ENCODE measurements around the gene ZNF565.
A peak's percentile ranks its signal among the peaks of the same experiment; 100 is the strongest.
"Not testable (repeated sequence)": the region's sequence is repeated elsewhere in the genome, so short reads cannot be mapped to it uniquely, and the experiment has no call there.

Gene ZNF565

GRCh38 chr19:36207605-36208252 is 6.7 kb downstream of the ZNF565 start:
- Histone ChIP-seq H3K9me3 (ENCODE audit: control insufficient read depth, low read length) (no peaks in the 10 kb centered on the region), H3K4me1 (ENCODE audit: control insufficient read depth, insufficient read depth, low read length) (no peaks in the 10 kb centered on the region), H3K9ac (ENCODE audit: low read length) (no peak overlapping the region), H3K27me3 (ENCODE audit: control insufficient read depth, insufficient read depth, low read length) (no peaks in the 10 kb centered on the region), H3K4me3 (ENCODE audit: low read length) (no peak overlapping the region), H3K36me3 (ENCODE audit: control insufficient read depth, insufficient read depth, low read length) (no peaks in the 10 kb centered on the region)

DNA sequence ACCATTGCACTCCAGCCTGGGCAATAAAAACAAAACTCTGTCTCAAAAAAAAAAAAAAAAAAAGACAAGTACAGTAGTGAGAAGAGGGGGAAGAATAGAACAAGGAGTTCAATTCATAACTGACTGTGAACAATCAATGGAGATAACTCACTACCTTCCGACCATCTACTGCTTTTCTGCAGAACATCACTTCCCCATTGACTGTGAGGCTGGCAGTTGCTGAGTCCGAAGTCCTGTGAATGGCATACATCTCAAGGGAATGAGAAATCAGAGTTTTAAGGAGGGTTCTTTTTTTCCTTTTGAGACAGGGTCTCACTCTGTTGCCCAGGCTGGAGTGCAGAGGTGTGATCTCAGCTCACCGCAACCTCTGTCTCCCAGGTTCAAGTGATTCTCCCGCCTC is 11.2 kb downstream of the ZNF565 start:
- Histone ChIP-seq H3K27me3 (ENCODE audit: control insufficient read depth, insufficient read depth, low read length) (no peaks in the 10 kb centered on the region), H3K9ac (ENCODE audit: low read length) (no peak overlapping the region), H3K4me1 (ENCODE audit: control insufficient read depth, insufficient read depth, low read length) (no peaks in the 10 kb centered on the region), H3K9me3 (ENCODE audit: control insufficient read depth, low read length) (no peaks in the 10 kb centered on the region), H3K4me3 (ENCODE audit: low read length) (no peak overlapping the region), H3K36me3 (ENCODE audit: control insufficient read depth, insufficient read depth, low read length) (no peaks in the 10 kb centered on the region)

DNA sequence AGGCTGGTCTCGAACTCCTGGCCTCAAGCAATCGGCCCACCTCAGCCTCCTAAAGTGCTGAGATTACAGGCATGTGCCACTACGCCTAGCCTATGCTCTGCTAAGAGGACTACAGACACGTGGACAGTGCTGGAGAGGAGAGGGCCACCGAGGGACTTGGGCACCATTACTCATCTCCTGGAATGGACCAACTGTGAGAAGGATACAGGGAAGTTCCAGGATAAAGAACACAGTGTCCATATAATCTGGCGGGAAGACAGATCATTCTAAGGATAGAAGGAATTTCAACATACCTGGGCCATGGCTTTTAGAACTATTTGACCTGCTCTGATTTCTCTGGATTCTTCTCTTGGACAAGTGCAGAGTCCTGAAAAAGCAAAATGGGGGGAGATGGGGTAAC is 12.8 kb downstream of the ZNF565 start:
- Histone ChIP-seq H3K36me3 (ENCODE audit: control insufficient read depth, insufficient read depth, low read length) (no peaks in the 10 kb centered on the region), H3K9me3 (ENCODE audit: control insufficient read depth, low read length) (no peaks in the 10 kb centered on the region), H3K9ac (ENCODE audit: low read length) (no peak overlapping the region), H3K4me3 (ENCODE audit: low read length) (no peak overlapping the region), H3K4me1 (ENCODE audit: control insufficient read depth, insufficient read depth, low read length) (no peaks in the 10 kb centered on the region), H3K27me3 (ENCODE audit: control insufficient read depth, insufficient read depth, low read length) (no peaks in the 10 kb centered on the region)

- H3K4me1 ChIP-seq (ENCODE audit: control insufficient read depth, insufficient read depth, low read length), result no peaks in the 10 kb centered on the region
- H3K36me3 ChIP-seq (ENCODE audit: control insufficient read depth, insufficient read depth, low read length), result no peaks in the 10 kb centered on the region
- no peak overlapping the region for H3K4me3 ChIP-seq (ENCODE audit: low read length)
- H3K9ac ChIP-seq (ENCODE audit: low read length), result no peak overlapping the region
- H3K27me3 ChIP-seq (ENCODE audit: control insufficient read depth, insufficient read depth, low read length), result no peaks in the 10 kb centered on the region
- H3K9me3 ChIP-seq (ENCODE audit: control insufficient read depth, low read length), result no peaks in the 10 kb centered on the region
Measured at GRCh38 chr19:36198119-36198518, 16.3 kb downstream of the ZNF565 start.

DNA sequence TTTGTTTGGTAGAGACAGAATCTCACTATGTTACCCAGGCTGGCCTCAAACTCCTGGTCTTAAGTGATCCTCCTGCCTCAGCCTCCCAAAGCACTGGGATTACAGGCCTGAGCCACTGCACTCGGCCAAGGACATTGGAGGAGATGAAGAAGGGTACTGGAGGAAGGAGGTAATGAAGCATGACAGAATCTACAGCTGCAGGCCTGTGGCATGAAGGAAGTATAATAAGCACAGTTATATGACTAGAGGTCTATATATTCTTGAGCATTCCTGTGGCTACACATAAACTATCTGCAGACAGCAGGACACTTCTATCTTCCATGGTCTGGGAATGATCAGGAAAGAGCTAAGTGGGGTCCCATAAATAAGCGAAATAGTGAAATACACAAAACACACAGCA is 18.2 kb downstream of the ZNF565 start:
- Histone ChIP-seq H3K36me3 (ENCODE audit: control insufficient read depth, insufficient read depth, low read length) (no peaks in the 10 kb centered on the region), H3K4me3 (ENCODE audit: low read length) (no peak overlapping the region), H3K9ac (ENCODE audit: low read length) (no peak overlapping the region), H3K9me3 (ENCODE audit: control insufficient read depth, low read length) (no peaks in the 10 kb centered on the region), H3K4me1 (ENCODE audit: control insufficient read depth, insufficient read depth, low read length) (no peaks in the 10 kb centered on the region), H3K27me3 (ENCODE audit: control insufficient read depth, insufficient read depth, low read length) (no peaks in the 10 kb centered on the region)

DNA sequence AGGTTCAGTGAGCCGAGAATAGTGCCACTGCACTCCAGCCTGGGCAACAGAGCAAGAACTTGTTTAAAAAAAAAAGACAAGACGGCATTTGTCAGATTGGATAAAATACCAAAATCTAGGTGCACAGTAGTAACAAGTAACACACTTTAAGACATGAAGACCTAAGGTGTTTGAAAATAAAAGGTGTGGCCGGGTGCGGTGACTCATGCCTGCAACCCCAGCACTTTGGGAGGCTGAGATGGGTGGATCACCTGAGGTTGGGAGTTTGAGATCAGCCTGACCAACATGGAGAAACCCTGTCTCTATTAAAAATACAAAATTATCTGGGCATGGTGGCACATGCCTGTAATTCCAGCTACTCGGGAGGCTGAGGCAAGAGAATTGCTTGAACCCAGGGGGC is 27.7 kb downstream of the ZNF565 start:
- H3K9me3 ChIP-seq (ENCODE audit: control insufficient read depth, low read length); H3K9ac ChIP-seq (ENCODE audit: low read length); H3K36me3 ChIP-seq (ENCODE audit: control insufficient read depth, insufficient read depth, low read length); H3K27me3 ChIP-seq (ENCODE audit: control insufficient read depth, insufficient read depth, low read length); H3K4me1 ChIP-seq (ENCODE audit: control insufficient read depth, insufficient read depth, low read length); H3K4me3 ChIP-seq (ENCODE audit: low read length): not testable (repeated sequence)

DNA sequence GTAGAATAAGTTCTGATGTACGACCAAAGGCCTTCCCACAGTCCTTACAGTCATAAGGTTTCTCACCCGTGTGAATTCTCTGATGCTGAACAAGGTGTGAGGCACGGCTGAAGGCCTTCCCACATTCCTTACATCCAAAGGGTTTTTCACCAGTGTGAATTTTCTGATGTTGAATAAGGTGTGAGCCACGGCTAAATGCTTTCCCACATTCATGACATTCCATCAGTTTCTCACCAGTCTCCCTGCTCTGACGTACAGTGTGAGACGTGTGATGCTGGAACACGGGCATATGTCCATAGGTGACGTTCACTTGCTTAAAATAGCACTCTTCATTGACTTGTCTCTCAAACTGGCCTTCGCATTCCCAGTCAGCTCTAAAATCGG is 31.2 kb downstream of the ZNF565 start:
- no peaks in the 10 kb centered on the region for H3K27me3 ChIP-seq (ENCODE audit: control insufficient read depth, insufficient read depth, low read length)
- H3K36me3 ChIP-seq (ENCODE audit: control insufficient read depth, insufficient read depth, low read length), result no peaks in the 10 kb centered on the region
- H3K9ac ChIP-seq (ENCODE audit: low read length), result no peak overlapping the region
- no peaks in the 10 kb centered on the region for H3K4me1 ChIP-seq (ENCODE audit: control insufficient read depth, insufficient read depth, low read length)
- H3K4me3 ChIP-seq (ENCODE audit: low read length), result no peak overlapping the region
- H3K9me3 ChIP-seq (ENCODE audit: control insufficient read depth, low read length), result no peaks in the 10 kb centered on the region

- no peaks in the 10 kb centered on the region for H3K27me3 ChIP-seq (ENCODE audit: control insufficient read depth, insufficient read depth, low read length)
- H3K9ac ChIP-seq (ENCODE audit: low read length), result no peak overlapping the region
- H3K4me3 ChIP-seq (ENCODE audit: low read length), result no peak overlapping the region
- no peaks in the 10 kb centered on the region for H3K9me3 ChIP-seq (ENCODE audit: control insufficient read depth, low read length)
- no peaks in the 10 kb centered on the region for H3K4me1 ChIP-seq (ENCODE audit: control insufficient read depth, insufficient read depth, low read length)
- no peaks in the 10 kb centered on the region for H3K36me3 ChIP-seq (ENCODE audit: control insufficient read depth, insufficient read depth, low read length)
Measured at GRCh38 chr19:36182612-36183244, 31.7 kb downstream of the ZNF565 start.

DNA sequence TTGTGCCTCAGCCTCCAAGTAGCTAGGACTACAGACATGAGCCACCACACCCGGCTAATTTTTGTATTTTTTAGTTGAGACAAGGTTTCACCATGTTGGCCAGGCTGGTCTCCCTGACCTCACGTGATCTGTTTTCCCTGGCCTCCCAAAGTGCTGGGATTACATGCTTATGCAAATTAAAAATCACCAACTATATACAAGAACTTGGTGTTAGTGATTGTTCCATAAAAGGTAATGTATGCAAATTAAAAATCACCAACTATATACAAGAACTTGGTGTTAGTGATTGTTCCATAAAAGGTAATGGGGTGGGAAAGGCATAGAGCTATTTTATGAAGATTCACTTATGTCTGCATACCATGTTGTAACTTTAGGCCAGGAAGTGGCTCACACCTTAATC is 35.4 kb downstream of the ZNF565 start:
- H3K9ac ChIP-seq (ENCODE audit: low read length); H3K4me3 ChIP-seq (ENCODE audit: low read length); H3K9me3 ChIP-seq (ENCODE audit: control insufficient read depth, low read length); H3K36me3 ChIP-seq (ENCODE audit: control insufficient read depth, insufficient read depth, low read length); H3K27me3 ChIP-seq (ENCODE audit: control insufficient read depth, insufficient read depth, low read length); H3K4me1 ChIP-seq (ENCODE audit: control insufficient read depth, insufficient read depth, low read length): not testable (repeated sequence)

DNA sequence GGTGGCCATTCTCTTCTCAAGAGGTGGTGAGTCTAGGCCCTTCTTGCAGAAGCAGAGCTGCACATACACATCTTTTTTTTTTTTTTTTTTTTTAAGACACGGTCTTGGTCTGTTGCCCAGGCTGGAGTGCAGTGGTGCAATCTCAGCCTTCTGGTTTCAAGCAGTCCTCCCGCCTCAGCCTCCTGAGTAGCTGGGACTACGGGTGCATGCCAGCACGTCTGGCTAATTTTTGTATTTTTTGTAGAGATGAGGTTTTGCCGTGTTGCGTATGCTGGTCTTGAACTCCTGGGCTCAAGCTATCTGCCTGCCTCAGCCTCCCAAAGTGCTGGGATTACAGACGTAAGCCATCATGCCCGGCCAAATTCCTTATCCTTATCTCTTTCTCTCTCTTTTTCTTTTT is 40.6 kb downstream of the ZNF565 start:
- not testable (repeated sequence) for H3K9me3 ChIP-seq (ENCODE audit: control insufficient read depth, low read length); H3K9ac ChIP-seq (ENCODE audit: low read length); H3K4me1 ChIP-seq (ENCODE audit: control insufficient read depth, insufficient read depth, low read length); H3K36me3 ChIP-seq (ENCODE audit: control insufficient read depth, insufficient read depth, low read length); H3K27me3 ChIP-seq (ENCODE audit: control insufficient read depth, insufficient read depth, low read length); H3K4me3 ChIP-seq (ENCODE audit: low read length)

GRCh38 chr19:36172852-36173251 is 41.6 kb downstream of the ZNF565 start:
- Histone ChIP-seq H3K9me3 (ENCODE audit: control insufficient read depth, low read length) (no peaks in the 10 kb centered on the region), H3K27me3 (ENCODE audit: control insufficient read depth, insufficient read depth, low read length) (no peaks in the 10 kb centered on the region), H3K4me3 (ENCODE audit: low read length) (no peak overlapping the region), H3K9ac (ENCODE audit: low read length) (no peak overlapping the region), H3K4me1 (ENCODE audit: control insufficient read depth, insufficient read depth, low read length) (peaks cover 8% of the 10 kb centered on the region), H3K36me3 (ENCODE audit: control insufficient read depth, insufficient read depth, low read length) (no peaks in the 10 kb centered on the region)

GRCh38 chr19:36169084-36169760 is 45.2 kb downstream of the ZNF565 start:
- Histone ChIP-seq H3K4me3 (ENCODE audit: low read length) (no peak overlapping the region), H3K9ac (ENCODE audit: low read length) (peak overlapping the region; percentile 28), H3K9me3 (ENCODE audit: control insufficient read depth, low read length) (no peaks in the 10 kb centered on the region), H3K27me3 (ENCODE audit: control insufficient read depth, insufficient read depth, low read length) (no peaks in the 10 kb centered on the region), H3K4me1 (ENCODE audit: control insufficient read depth, insufficient read depth, low read length) (peaks cover 8% of the 10 kb centered on the region), H3K36me3 (ENCODE audit: control insufficient read depth, insufficient read depth, low read length) (no peaks in the 10 kb centered on the region)
